ENCODE measurements around the gene SNTG2. TPM values are rescaled to one million over a fixed set of nuclear protein-coding genes. Genes with fewer than 3 reads are reported as not detected.

Gene SNTG2
- total RNA-seq, 1 experiment from 2014 or later: not detected

- H3K4me3 ChIP-seq: no peak overlapping the region
- no peak for DNase-seq
- no peaks in the 10 kb centered on the region for H3K27me3 ChIP-seq
- H3K9me3 ChIP-seq: no peaks in the 10 kb centered on the region
- no peaks in the 10 kb centered on the region for H3K36me3 ChIP-seq
These were observed 59.8 kb downstream of the SNTG2 start for GRCh38 chr2:1010415-1010930.

DNA sequence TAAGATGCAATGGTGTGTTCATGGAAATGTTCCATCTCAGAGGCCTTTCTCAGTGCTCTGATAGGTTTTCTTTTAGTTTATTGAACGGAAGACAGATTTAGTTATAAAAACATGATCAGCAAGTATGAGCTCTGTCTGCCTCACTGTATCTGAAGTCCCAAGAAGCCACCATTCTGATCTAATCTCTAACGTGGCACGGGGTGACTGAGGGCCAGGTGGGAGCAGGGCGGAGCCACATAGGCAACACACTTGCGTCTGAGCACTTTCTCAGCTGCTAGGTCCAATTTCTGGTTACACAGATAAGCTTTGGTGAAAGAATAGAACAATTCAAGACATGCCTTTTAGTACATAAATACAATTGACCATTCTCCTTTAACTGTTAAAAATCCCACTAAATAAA is 60.4 kb downstream of the SNTG2 start:
- Histone ChIP-seq H3K27me3 (no peaks in the 10 kb centered on the region), H3K9me3 (no peaks in the 10 kb centered on the region), H3K36me3 (no peaks in the 10 kb centered on the region), H3K4me3 (no peak overlapping the region)
- no peak for DNase-seq

GRCh38 chr2:1011985-1012384 is 61.3 kb downstream of the SNTG2 start:
- Histone ChIP-seq H3K36me3 (no peaks in the 10 kb centered on the region), H3K9me3 (no peaks in the 10 kb centered on the region), H3K27me3 (no peaks in the 10 kb centered on the region), H3K4me3 (no peak overlapping the region)
- DNase-seq: no peak

DNA sequence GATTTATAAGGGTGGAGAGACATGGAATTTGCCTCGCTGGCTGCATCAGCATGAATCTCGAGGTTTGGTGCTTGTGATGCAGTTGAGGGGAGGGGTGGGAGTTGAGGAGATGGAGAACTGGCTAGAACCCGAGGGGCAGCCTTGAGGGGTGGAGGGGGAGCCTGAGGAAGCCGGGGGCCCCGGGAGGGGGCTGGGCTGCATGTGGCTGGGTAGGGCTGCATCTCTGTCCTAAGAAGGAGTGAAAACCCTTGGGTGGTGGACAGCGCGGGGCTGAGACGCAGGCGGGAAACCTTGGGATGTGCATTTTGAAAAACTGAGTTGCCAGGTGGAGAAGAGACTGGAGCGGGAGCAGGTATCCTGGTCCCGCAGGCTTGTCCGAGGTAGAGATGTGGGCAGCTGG is 64.2 kb downstream of the SNTG2 start:
- no peaks in the 10 kb centered on the region for H3K9me3 ChIP-seq
- no peak overlapping the region for H3K4me3 ChIP-seq
- DNase-seq: no peak
- no peaks in the 10 kb centered on the region for H3K36me3 ChIP-seq
- H3K27me3 ChIP-seq: no peaks in the 10 kb centered on the region

GRCh38 chr2:1016500-1016899 is 65.9 kb downstream of the SNTG2 start:
- H3K27me3 ChIP-seq: no peaks in the 10 kb centered on the region

GRCh38 chr2:1017827-1018226 is 67.2 kb downstream of the SNTG2 start:
- Histone ChIP-seq H3K4me3 (no peak overlapping the region), H3K36me3 (no peaks in the 10 kb centered on the region), H3K27me3 (no peaks in the 10 kb centered on the region), H3K9me3 (no peaks in the 10 kb centered on the region)
- no peak for DNase-seq

More at GRCh38 chr2:1016500-1016899, 65.9 kb downstream of the SNTG2 start:
- DNase-seq: no peak
- H3K4me3 ChIP-seq: no peak overlapping the region
- H3K36me3 ChIP-seq: no peaks in the 10 kb centered on the region
- no peaks in the 10 kb centered on the region for H3K9me3 ChIP-seq

DNA sequence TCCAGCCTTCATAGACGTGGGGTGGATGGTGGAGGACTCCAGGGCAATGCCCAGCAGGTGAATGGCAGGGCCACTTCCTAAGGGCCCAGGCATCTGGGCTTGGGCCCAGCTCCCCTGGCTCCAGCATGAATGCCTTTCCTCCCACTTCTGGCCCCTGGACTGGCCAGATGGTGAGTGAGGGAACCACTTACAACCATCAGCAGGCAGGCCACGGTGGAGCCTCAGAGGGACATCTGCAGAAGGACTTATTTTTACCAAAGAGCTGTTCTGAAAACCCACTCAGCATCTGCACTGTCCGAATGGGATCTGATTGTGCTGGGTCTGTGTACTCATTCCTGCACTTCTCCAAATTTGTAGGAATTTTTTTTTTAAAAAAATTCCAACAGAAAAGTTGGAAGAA is 69.6 kb downstream of the SNTG2 start:
- no peaks in the 10 kb centered on the region for H3K36me3 ChIP-seq
- H3K27me3 ChIP-seq: no peaks in the 10 kb centered on the region
- no peaks in the 10 kb centered on the region for H3K9me3 ChIP-seq
- no peak for DNase-seq
- no peak overlapping the region for H3K4me3 ChIP-seq

DNA sequence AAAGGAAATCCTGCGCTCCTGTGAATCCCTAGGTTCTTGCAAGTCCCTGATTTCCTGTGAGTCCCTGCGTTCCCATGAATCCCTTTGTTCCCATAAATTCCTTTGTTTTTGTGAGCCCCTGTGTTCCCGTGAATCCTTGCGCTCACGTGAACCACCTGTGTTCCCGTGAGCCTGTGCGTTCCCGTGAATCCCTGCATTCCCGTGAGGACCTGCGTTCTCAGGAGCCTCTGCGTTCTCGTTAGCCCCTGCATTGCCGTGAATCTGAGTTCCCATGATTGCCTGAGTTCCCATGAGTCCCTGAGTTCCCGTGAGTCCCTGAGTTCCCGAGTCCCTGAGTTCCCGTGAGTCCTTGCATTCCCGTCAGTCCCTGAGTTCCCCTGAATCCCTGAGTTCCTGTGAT is 71.5 kb downstream of the SNTG2 start:
- Histone ChIP-seq H3K4me3 (no peak overlapping the region), H3K9me3 (no peaks in the 10 kb centered on the region), H3K36me3 (no peaks in the 10 kb centered on the region), H3K27me3 (no peaks in the 10 kb centered on the region)
- DNase-seq: no peak

DNA sequence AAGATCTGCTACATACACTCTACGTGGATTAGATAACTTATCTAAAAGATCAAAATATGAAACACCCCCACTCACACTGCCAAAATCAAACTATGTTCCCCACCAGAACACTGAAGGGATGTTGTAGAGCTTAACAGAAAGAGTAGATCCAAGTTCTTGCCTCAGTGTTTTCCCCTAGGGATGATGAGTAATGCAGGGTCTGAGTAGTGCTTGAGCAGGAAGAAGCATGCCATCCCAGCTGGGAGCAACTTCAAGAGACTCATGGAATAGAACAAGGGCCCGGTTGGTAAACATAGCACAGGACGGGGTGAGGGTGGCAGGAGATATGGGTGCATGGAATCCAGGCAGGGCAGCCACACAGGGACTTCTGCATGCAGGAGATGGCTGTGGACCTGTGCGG is 74.3 kb downstream of the SNTG2 start:
- H3K27me3 ChIP-seq: no peaks in the 10 kb centered on the region
- no peaks in the 10 kb centered on the region for H3K36me3 ChIP-seq
- peak; percentile 20 for DNase-seq
- H3K9me3 ChIP-seq: no peaks in the 10 kb centered on the region
- no peak overlapping the region for H3K4me3 ChIP-seq

- H3K27me3 ChIP-seq: no peaks in the 10 kb centered on the region
- no peak overlapping the region for H3K4me3 ChIP-seq
- H3K9me3 ChIP-seq: no peaks in the 10 kb centered on the region
- DNase-seq: no peak
- no peaks in the 10 kb centered on the region for H3K36me3 ChIP-seq
These were observed 75.5 kb downstream of the SNTG2 start for GRCh38 chr2:1026141-1026540.

DNA sequence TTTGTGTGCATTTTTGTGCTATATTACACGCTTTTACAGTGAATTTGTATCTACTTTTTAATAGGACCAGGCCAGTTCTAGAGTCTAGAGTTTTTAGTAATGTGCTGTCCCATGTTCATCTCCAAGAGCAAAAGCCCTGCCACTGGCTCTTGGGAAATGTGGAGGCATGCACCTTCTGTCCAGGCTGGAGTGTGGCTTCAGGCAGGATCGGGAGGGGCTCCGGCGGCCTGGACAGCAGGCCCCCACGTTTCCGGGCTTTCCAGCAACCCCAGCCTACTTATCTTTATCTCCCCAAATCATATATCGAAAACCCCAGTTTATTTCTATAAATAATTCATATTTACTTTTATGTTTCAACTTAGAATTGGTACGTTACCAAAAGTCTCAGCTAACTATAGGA is 78.2 kb downstream of the SNTG2 start:
- DNase-seq: no peak
- Histone ChIP-seq H3K27me3 (no peaks in the 10 kb centered on the region), H3K4me3 (no peak overlapping the region), H3K9me3 (no peaks in the 10 kb centered on the region), H3K36me3 (no peaks in the 10 kb centered on the region)

DNA sequence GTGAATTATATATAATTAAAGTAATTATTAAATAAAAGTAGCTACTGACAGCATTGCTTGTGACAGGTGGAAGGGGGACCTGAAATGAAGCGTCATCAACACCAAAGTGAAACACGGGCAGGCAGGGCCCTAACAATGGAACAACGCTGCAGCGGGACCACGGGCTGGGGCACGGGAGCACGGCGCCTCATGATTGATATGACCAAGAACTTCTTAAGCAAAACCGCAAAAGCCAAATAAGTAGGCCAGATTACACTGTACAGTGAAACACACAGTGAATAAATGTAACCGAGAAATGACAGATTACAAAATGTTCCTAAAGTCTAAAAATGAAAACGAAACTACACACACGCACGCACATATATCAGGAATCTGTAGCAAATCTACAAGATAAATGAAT is 81.4 kb downstream of the SNTG2 start:
- H3K27me3 ChIP-seq: no peaks in the 10 kb centered on the region
- peak; percentile 22 for DNase-seq

GRCh38 chr2:1033069-1033468 is 82.4 kb downstream of the SNTG2 start:
- DNase-seq: no peak
- Histone ChIP-seq H3K4me3 (no peak overlapping the region), H3K36me3 (no peaks in the 10 kb centered on the region), H3K9me3 (no peaks in the 10 kb centered on the region), H3K27me3 (no peaks in the 10 kb centered on the region)

More for the DNA sequence above, 81.4 kb downstream of the SNTG2 start:
- peak overlapping the region; percentile 43 for H3K4me3 ChIP-seq
- no peaks in the 10 kb centered on the region for H3K9me3 ChIP-seq
- no peaks in the 10 kb centered on the region for H3K36me3 ChIP-seq

- DNase-seq: no peak
- no peak overlapping the region for H3K4me3 ChIP-seq
- no peaks in the 10 kb centered on the region for H3K9me3 ChIP-seq
- no peaks in the 10 kb centered on the region for H3K27me3 ChIP-seq
- no peaks in the 10 kb centered on the region for H3K36me3 ChIP-seq
These were observed 86.4 kb downstream of the SNTG2 start for GRCh38 chr2:1037066-1037465.

DNA sequence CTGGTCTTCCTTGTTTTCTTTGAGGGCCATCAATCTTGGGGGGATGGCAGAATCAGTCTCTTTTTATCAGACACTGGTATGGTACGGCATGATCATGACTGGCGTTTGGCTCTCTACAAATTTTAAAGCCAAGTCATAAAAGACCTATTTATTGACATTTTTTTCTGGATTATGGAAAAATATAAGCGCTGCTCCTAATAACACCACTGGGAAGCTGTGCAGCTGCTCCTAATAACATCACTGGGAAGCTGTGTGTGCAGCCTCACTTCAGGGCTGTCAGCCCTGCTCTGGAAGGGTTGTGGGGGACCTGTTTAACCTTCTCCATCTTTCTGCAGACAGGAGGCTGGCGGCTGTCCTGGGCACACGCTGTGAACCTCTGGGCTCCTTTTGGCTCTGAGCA is 88.9 kb downstream of the SNTG2 start:
- no peaks in the 10 kb centered on the region for H3K9me3 ChIP-seq
- DNase-seq: no peak

DNA sequence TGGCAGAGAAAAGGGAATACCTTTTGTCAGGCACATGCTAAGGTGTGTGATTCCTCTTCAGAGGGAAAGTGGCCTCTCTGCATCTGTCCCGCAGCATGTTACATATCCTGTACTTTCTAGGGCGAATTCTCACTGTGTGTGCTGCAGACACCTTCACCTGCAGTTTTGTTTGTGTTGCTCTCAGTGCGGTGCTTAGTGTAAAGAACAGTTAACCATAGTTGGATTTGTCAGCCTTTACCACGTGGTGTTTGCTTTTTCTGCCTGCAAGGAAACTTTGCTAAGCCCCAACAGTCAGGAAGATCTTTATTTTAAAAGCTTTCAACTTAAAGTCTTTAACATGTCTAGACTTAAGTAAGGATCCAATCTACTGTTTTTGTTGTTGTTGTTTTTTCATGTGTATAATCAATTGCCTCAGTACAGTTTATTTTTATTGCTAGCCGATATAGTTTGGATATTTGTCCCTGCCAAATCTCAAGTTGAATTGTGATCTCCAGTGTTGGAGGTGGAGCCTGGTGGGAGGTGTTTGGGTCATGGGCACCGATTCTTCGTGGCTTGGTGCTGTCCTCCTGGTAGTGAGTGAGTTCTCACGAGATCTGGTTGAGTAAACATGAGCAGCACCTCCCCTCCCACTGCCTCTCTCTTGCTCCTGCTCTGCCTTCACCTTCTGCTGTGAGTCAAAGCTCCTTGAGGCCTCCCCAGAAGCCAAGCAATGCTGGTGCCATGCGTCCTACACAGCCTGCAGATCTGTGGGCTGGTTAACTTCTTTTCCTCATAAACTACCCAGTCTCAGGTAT is 90.6 kb downstream of the SNTG2 start:
- H3K9me3 ChIP-seq: peaks cover 1% of the 10 kb centered on the region; the same call in 1 of the 2 replicates
- no peak for DNase-seq
- no peak overlapping the region for H3K4me3 ChIP-seq
- H3K27me3 ChIP-seq: no peaks in the 10 kb centered on the region
- no peaks in the 10 kb centered on the region for H3K36me3 ChIP-seq

More for the DNA sequence above, 88.9 kb downstream of the SNTG2 start:
- Histone ChIP-seq H3K27me3 (no peaks in the 10 kb centered on the region), H3K36me3 (no peaks in the 10 kb centered on the region), H3K4me3 (no peak overlapping the region)

DNA sequence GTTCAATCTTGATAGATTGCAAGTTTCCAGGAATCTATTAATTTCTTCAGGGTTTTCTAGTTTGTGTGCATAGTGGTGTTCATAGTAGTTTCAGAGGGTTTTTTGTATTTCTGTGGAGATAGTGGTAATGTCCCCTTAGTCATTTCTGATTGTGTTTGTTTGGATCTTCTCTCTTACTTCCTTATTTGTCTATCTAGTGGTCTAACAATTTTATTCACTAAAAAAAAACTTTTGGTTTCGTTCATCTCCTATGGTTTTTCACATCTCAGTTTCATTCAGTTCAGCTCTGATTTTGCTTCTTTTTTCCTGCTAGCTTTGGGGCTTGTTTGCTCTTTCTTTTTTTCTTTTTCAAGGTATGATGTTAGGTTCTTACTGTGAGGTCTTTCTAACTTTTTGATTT is 94.5 kb downstream of the SNTG2 start:
- Histone ChIP-seq H3K4me3 (no peak overlapping the region), H3K36me3 (no peaks in the 10 kb centered on the region), H3K9me3 (peaks cover 7% of the 10 kb centered on the region), H3K27me3 (no peaks in the 10 kb centered on the region)
- no peak for DNase-seq

DNA sequence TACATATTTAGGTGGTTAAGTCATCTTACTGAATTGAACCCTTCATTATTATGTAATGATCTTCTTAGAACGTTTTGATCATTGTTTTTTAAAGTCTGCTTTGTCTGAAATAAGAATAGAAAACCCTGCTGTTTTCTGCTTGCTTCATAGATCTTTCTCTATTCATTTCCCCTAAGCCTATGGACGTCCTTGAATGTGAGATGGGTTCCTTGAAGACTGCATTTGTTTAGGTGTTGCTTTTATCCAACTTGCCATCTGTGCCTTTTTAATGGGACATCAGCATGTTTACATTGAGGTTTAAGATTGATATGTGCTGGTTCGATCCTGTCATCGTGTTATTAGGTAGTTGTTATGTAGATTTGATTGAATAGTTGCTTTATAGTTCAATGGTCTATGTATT is 95.4 kb downstream of the SNTG2 start:
- DNase-seq: no peak
- H3K36me3 ChIP-seq: no peaks in the 10 kb centered on the region
- H3K27me3 ChIP-seq: no peaks in the 10 kb centered on the region
- H3K9me3 ChIP-seq: peaks cover 7% of the 10 kb centered on the region
- no peak overlapping the region for H3K4me3 ChIP-seq
